Stimulated activated CD4-positive, alpha-beta T cell treated with anti-CD3 and anti-CD28 coated beads, Interleukin-4, amount 100 ng/mL, for 1 hour (primary cell): ENCODE results near the gene RB1.

Source experiments
- DNase-seq: peaks from one replicate; pipeline ENCODE4 v3.0.0-alpha.2; 2020

RB1 gene

DNA sequence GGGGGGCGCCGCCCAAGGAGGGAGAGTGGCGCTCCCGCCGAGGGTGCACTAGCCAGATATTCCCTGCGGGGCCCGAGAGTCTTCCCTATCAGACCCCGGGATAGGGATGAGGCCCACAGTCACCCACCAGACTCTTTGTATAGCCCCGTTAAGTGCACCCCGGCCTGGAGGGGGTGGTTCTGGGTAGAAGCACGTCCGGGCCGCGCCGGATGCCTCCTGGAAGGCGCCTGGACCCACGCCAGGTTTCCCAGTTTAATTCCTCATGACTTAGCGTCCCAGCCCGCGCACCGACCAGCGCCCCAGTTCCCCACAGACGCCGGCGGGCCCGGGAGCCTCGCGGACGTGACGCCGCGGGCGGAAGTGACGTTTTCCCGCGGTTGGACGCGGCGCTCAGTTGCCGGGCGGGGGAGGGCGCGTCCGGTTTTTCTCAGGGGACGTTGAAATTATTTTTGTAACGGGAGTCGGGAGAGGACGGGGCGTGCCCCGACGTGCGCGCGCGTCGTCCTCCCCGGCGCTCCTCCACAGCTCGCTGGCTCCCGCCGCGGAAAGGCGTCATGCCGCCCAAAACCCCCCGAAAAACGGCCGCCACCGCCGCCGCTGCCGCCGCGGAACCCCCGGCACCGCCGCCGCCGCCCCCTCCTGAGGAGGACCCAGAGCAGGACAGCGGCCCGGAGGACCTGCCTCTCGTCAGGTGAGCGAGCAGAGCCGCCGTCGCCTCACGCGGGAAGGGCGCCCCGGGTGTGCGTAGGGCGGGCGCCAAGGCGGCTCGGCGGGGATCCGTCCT, at the start of gene RB1:
TSS of gene RB1 (plus strand) at position 393 of the 784 bp plus-strand sequence. CDS start at position 555, 162 bp downstream.
- DNase-seq = peak; percentile 90

DNA sequence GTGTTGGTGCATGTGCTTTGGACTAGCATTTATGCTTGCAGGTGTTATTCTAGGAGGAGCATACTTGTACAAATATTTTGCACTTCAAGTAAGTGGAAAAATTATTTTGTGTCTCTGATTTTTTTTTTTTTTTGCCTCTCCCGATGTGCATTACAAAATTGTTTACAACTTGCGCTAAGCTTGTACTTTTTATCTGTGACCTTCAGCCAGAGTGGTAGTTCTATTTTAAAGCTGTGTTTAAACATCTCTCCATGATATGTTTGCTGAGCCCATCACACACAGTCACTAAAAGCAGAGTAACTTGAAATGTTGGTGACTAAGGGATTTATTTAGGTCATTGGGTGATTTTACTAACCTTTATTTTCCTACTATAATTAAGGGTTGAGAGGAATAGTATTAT, 49.7 kb upstream of the RB1 start:
- DNase-seq = no peak

DNA sequence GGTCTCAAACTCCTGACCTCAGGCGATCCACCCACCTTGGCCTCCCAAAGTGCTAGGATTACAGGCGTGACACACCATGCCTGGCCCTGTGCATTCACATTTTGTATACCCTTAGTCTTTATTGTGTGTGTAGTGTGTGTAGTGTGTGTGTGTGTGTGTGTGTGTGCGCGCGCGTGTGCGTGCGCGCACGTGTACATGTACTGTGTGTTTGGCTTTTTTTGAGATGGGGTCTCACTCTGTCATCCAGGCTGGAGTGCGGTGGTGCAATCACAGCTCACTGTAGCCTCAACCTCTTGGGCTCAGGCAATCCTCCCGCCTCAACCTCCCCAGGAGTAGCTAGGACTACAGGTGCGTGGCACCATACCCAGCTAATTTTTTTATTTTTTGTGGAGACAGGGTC, 48.5 kb upstream of the RB1 start:
- no peak for DNase-seq

DNA sequence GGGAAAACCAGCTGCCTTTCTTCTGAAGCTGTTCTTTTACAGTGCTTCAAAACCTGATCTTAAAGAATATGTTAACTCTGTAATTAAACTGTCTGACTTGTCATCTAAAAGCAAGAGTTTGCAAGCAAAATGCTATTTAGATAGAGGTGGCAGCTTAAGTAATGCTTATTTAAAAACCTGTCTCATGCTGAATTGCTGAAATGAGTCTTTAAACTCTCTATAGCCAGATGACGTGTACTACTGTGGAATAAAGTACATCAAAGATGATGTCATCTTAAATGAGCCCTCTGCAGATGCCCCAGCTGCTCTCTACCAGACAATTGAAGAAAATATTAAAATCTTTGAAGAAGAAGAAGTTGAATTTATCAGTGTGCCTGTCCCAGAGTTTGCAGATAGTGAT, 47.6 kb upstream of the RB1 start:
- no peak for DNase-seq

DNA sequence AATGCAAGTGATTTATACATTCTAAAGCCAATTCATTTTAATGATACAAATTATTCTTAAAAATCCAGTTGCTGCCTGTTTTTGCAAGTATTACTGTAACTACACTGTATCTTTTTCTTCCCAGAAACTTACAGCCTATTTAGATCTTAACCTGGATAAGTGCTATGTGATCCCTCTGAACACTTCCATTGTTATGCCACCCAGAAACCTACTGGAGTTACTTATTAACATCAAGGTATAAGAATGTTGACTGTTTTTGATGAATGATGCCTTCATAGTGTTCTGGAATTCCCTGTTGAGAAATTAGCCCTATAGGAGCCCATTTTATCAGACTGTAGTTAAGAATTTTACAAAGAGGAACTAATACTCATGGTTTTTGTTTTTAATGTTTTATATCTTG, 45.5 kb upstream of the RB1 start:
- DNase-seq = no peak

DNA sequence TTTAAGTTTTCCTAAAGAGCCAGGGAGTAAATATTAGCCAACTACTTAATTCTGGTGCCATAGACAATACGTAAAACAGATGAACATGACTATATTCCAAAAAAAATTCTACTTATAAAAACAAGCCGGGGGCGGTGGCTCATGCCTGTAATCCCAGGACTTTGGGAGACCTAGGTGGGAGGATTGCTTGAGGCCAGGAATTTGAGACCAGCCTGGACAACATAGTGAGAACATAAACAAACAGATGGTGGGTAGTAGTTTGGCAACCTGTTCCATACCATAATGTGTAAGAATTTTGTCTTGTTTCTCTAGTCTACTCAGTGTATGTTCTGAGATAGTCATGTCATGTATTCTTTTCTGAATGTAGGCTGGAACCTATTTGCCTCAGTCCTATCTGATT, 45.1 kb upstream of the RB1 start:
- DNase-seq = no peak

DNA sequence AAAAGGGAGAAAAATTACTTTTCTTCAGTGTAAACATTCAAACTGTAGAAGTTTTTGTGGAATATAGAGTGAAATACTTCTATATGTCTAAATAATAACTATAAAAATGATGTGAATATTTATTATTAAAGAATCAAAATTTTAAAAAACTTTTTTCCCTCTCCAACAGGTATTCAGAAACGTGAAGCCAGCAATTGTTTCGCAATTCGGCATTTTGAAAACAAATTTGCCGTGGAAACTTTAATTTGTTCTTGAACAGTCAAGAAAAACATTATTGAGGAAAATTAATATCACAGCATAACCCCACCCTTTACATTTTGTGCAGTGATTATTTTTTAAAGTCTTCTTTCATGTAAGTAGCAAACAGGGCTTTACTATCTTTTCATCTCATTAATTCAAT, 42.6 kb upstream of the RB1 start:
- DNase-seq = no peak

DNA sequence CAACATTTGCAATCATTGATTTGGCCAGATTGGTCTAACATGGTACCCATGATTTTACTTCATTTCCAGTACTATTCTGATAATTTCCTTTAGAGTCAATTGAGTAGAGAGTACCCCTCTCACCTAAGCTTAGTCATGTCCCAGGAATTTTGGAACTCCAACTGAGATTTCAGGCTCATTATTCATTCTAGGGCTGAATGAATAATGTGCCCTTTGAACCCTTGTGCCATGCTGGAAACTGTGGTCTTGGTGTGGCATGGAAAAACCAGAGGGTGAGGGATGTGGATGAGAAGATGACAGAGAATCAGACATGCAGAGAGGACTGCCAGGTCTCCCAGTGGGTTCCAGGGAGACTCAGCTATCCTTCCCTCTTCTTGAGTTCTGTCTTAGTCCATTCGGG, 40.4 kb upstream of the RB1 start:
- DNase-seq = no peak

DNA sequence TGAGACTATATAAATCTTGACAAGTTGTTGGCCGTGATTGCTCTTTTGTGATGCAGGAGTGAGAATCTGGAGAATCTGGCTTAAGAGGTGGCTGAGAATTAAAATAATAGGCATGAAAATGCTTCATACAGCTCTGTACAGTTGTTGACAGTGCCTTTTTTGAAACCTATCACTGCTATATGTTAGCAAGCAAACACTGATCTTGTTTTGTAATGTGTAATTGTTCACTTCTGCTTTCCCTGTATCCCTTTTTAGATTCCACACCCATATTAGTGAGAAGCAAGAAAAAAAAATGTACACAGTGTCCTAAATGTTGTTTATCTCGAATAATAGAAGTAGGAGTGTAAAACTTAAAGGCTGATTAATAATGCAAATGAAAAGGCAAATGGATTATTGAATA, 39.5 kb upstream of the RB1 start:
- no peak for DNase-seq

DNA sequence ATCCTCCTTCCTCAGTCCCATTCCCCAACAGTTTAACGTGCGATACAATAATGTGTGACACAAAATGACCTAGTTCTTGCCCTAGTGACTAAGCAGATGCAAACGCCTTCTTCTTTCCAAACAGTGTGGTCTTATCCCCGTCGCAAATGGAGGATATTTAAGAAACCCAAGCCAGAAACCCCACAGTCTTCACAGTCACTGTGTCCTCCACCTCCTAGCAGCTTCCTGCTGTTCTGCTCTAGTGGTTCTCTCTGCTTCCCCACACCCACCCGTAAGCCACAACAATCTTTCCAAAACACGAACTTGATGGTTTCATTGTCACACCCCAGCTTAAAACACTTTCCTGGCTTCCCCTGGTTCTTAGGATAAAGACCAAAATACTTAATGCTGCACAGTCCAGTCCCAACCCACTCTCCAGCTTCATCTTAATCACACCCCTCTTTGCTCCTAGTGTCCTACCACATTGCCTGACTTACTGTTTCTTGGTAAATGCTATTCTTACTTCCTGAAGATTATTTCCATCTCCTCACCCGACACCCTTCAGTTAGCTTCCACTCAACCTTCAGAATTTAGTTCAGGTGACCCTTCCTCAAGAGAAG, 38.2 kb upstream of the RB1 start:
- no peak for DNase-seq

DNA sequence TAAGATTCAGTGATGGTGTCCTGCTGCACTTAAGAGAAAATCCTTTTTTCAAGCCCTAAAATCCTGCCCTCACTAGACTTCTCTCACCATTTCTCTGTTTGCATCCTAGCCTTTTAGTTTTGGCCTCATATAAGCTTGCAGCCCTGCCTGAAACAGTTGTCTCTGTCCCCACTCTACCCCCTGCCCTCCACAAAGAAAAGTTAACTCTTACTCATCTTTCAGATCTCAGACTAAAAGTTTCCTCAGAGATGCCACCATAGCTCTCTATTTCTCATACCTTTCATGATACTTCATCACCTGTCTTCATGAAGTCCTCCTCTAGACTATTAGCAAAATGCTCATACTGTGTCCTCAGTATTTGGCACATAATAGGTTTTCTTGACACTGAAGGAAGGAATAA, 37.4 kb upstream of the RB1 start:
- no peak for DNase-seq

DNA sequence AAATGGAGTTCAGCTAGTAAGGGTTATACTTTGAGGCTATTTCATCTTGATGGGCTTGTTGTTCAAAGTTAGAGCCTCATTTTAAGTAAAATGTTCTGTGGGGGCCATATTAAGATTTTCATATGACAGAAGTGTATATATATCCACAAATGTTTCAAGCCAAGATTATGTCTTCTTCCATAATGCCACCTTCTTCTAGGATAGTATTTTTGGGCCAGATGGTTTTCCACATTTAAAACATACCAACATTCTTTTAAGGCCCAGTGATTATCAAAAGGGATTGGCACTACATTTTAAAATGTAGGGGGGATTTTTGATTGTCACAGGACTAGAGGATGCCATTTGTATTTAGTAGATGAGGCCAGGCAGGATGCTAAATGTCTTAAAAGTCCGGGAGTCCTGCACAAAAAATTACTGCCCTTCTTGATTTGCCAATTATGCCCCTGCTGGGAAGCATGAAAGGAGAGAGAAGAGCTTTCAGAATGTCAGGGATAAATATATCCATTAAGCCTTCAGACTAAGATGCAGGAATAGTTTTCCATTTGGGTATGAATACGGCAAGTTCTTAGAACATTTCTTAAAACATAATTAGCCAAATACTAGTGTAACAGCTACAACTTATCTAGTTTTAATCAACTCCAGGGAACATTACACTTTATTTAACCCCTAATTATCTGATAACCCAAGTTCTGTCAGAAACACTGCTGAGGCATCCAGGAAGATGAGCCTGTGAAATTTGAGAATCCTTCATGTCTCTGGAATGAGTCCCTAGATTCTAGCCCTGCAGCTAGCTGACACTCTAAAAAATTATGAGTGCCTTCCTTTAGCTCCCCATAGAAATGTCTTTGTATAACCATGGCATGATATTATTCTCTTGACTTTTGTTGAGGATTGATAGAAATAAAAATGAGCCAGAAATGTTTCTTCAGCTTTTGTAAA, 36.6 kb upstream of the RB1 start:
- DNase-seq = no peak

DNA sequence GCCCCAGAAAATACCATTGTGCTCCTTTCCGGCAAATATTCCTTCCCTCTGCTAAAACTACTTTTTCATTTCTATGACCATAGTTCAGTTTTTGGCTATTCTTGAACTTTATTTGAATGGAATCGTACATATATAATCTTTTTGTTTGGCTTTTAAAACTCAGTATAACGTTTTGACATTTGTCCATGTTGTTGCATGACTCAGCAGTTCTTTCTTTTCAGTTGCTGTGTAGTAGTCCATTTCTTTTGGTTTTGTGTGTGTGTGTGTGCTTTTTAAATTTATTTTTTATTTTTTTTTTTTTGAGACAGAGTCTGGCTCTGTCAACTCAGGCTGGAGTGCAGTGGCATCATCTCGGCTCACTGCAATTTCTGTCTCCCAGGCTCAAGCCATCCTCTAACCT, 35.5 kb upstream of the RB1 start:
- DNase-seq = no peak

DNA sequence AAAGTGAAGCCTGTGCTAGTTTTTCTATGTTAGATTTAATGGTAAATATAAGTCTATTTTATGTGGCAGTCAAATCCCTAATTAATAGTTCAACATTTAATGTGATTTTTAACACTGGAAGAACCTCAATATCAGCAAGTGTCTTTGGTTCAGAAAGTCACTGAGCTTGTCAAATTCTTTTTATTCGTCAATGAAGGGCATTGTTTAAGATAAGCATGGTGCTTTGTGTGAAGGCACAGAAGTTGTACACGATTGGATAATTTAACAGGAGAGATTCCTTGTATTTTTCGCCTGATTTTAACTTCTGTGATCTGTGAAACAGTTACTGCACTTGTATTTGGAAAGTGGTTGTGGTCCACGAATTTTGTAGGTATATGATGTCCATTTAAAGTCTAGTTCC, 30.2 kb upstream of the RB1 start:
- DNase-seq = no peak

DNA sequence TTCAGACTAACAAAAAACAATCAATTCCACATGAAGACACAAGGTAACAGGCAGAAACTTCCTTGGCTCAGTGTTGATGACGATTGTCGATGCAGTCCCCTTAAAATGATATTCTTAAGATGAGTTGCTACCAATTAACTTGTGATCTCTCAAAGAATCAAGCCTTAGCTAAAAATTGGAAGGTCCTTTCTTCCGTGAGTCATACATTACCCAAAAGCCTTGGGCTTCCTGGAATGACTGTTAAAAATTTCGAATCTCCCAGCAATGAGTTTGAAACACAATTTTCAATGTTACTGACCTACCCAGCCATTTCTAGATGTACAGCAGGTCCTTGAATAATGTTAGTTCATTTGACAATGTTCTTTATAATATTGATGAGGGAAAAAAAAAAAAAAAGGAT, 28.0 kb upstream of the RB1 start:
- DNase-seq = no peak

DNA sequence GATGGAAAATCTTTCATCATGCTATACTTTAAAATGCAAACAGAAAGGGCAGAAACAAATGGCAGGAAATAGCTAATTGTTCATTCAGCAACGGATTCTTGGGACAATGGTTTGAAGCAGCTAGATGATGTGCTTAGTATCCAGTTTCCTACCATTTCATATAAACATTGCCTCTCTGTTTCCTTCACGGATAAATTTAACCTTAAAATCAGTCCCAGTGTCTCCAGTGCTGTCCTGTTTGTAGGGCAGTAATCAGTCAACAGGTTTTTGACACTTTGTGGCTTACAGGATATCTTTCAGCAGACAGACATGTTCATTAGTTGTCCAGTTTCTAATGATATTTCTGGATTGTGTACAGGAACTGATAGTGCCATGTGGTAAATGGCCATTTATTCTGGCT, 24.7 kb upstream of the RB1 start:
- DNase-seq = no peak

DNA sequence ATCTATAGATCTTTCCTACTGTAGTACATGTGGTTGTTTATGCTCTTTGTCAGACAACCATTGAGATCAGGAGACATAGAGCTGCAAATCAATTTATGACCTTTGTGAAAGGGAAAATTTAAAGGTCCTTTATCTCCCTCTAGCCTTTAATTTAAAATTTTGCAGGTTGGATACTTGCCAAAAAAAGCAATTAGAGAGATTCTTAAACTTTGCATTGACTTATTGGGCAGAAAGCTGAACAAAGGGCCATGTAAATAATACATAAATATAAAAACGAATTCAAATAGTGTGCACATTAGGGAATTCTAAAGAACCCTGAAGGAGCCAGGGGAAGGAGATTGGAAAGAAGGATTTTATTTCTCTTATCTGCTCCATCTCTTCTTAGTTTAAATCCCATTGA, 22.0 kb upstream of the RB1 start:
- DNase-seq = no peak

DNA sequence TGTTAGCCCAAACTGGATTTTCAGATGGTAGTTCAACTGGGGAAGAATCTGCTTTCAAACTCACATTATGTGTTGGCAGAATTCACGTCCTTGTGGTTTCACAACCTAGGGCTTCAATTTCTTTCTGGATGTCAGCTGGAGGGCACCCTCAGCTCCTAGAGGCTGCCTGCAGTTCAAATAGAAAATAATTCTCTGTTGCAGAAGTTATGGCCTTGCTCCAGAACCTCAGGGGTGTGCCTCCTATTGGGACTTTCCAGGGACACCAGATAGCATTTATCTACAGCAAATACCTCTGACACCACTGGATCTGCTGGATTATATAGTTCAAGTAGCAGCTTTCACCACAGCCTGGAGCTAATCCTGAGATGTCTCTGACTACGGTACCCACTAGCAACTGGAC, 11.8 kb upstream of the RB1 start:
- no peak for DNase-seq

DNA sequence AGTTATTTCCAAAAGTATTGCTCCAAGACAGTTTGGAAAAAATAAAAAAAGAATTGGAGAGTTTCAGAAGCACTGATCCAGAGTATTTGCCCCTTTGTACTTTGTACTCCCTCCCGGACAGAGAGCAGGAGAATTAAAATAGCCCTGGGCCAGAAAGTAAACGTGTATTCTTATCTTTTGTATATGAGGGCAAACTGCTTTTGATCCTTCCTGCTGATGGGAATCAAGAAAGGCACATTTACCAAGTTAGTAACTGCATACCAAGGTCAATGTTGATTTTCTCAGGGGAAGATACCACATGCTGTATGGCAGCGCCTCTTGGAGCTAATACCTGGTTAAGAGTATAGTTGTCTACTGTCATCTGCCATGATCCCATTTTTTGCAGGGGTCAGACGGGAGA, 10.9 kb upstream of the RB1 start:
- DNase-seq = no peak

DNA sequence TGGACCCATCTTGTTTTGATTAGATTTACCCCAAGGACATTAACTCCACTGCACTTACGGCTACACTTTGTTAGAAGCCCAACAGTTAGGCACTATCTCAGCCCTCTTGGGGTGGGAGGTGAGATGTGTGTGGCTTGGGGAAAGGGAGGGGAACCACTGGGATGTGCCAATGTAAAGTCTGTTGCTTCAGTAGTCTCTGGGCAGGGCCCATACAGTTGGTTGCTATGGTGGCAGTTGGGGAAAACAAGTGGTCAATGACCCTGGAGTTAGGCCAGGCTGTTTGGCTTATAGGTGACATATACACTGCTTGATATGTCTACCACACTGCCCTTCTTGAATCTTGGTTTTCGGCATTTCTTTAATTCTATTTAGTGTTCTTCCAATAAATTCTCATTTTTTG, 8.9 kb upstream of the RB1 start:
- DNase-seq = no peak

DNA sequence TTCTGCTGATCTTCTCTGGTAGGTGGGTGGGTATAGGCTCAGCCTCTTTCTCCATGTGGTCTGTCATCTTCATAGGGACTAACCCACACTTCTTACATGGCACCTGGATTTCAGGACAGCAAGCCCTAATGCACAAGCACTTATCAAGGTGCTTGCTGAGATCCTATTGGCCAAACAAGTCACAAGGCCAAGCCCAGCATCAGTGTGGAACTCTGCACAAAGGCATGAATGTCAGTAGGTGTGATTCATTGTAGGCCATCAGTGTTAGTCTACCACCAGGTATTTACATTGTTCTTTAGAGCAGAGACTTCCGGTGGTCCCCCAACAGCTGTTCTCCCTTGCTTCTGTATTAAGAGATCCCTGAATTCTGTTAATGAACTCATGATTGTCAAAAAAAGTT, 8.3 kb upstream of the RB1 start:
- DNase-seq = no peak

DNA sequence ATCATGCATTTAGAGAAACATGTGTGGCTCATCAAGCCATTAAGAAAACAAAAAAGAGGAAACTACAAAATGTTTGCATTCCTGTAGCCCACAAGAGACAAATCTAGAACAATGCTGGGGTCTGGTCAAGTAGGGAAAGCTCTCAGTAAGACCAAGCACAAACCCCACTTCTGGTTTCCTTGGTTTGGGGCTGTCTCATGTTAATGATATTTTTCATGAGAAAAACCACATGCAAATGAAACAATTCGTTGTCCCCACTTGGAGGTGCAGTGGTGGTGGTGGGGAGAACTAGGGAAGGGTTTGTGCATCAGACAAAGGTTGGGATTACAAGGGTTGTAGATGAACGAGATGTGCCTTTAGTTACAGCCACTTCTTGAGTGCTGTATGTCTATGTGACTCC, 7.0 kb upstream of the RB1 start:
- DNase-seq = no peak

DNA sequence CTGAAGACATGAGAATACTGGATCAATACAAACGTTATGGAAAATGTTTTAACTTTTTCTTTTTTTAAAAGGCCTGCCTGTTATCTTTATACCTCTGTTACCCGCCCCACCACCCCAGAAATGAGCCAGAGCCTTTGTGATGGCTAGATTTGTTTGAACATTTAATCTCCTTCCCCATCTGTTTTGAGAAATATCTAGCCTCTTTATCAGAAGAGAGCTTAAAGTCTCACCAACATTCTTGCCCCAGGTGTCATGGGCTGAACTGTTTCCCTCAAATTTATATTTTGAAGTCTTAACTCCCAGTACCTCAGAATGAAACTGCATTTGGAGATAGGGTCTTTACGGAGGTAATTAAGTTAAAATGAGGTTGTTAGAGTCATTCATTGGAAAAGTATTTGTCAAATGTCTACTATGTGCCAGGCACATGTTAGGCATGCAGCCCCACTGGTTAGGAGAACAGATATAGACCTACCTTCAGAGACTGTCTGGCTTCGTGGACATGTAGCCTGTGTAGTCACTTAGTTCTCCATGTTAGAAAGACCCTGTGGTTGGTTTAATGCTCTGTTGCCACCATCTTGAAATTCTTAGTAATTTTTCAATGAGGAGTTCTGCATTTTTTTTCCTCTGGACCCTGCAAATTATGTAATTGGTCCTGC, 6.3 kb upstream of the RB1 start:
- no peak for DNase-seq
